Lower lobe of right lung (tissue), 2 donors: ENCODE measurements around the gene FAM240A. TPM values are rescaled to one million over a fixed set of nuclear protein-coding genes. Genes with fewer than 3 reads are reported as not detected.
"Not testable (repeated sequence)": the region's sequence is repeated elsewhere in the genome, so short reads cannot be mapped to it uniquely, and the experiment has no call there.

ENCODE experiments used
- ATAC-seq, 2 donors: fragments of 200-7000 bp; cut with Tn5 transposase; one replicate each; pipeline ENCODE4 v1.9.1; 2020 to 2022; ENCODE audit warnings: mild to moderate bottlenecking in 2 of 2, moderate library complexity in 2 of 2
- DNase-seq: peaks from one replicate; pipeline ENCODE4 v3.0.0-alpha.2; 2020
- H3K27ac ChIP-seq: fragments of 200-600 bp; one replicate; pipeline ENCODE4 v1.8.0; 2022
- H3K27me3 ChIP-seq: fragments of 200-600 bp; one replicate; pipeline ENCODE4 v1.8.0; 2022; ENCODE audit warnings: low read depth
- H3K36me3 ChIP-seq: fragments of 200-600 bp; one replicate; pipeline ENCODE4 v1.8.0; 2022; ENCODE audit warnings: mild to moderate bottlenecking
- H3K4me1 ChIP-seq: fragments of 200-600 bp; one replicate; pipeline ENCODE4 v1.8.0; 2022
- H3K4me3 ChIP-seq: fragments of 200-600 bp; one replicate; pipeline ENCODE4 v1.8.0; 2022; ENCODE audit warnings: mild to moderate bottlenecking
- H3K9me3 ChIP-seq: fragments of 200-600 bp; one replicate; pipeline ENCODE4 v1.8.0; 2022
- intact Hi-C: fragments of 100-400 bp; cut with DNase I; formaldehyde crosslinking; loops from one replicate; pipeline ENCODE4 v1.11.0; 2022
- total RNA-seq: library from RNA; stranded (reverse); fragmentation: NEBNext Ultra II Directional; extraction: Animal tissue kit (Norgen Biotek cat#: 25700); gene quantifications from one replicate; pipeline ENCODE4 v1.2.1, GENCODE V29; 2021
- TF ChIP-seq, protein P1 (sequence below): fragments of 200-600 bp; IDR thresholded peaks from one replicate; pipeline ENCODE4 v1.8.0; 2022; ENCODE audit warnings: antibody characterized with exemption, mild to moderate bottlenecking
- donor health status: DM: no; HTN: yes; CAD: no; lungs with severe emphysema.

Gene FAM240A
- total RNA-seq, 1 donor from 2014 or later: not detected

DNA sequence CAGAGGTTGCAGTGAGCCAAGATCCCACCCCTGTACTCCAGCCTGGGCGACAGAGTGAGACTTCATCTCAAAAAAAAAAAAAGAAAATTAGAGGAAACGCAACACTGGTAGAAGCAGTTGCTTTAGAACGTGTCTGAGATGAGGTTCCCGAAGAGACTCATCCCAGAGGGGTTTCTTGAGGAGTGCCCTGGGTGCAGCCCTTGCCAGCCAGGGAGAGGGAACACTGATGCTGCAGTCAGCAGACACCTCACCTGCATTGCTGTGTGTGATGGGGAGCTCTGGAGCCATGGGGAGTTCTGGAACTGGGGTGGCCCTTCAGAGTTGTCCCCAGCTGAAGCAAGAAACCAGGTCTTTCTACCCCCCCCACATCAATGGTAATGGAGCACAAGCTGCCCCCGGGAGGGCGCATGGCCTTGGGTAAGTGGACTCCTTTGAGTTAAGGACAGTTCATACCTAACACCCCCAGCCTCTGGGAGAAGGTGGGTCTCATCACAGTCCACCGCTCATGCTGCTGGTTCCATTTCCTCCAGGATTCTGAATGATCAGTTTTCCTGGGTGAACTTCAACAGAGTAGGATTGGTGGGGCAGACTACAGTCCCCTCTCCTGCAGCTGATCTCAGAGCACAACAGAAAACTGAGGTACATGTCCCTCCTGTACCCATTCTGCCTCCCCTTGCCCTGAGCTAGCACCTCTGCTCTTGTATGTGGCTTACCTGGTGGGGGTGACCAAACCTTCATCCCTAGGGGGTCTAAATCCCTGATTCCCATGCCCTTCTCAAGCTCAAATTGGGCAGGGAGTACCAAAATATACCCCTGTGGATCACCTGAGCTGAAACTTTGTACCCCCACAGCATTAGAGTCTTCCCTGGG, 27.5 kb upstream of the FAM240A start:
- Histone ChIP-seq H3K9me3 (no peaks in the 10 kb centered on the region), H3K36me3 (no peaks in the 10 kb centered on the region), H3K4me1 (no peaks in the 10 kb centered on the region), H3K4me3 (no peak overlapping the region), H3K27ac (no peak overlapping the region), H3K27me3 (no peaks in the 10 kb centered on the region)
- ATAC-seq (no peak), DNase-seq (no peak)
- TF ChIP-seq, protein P1, sequence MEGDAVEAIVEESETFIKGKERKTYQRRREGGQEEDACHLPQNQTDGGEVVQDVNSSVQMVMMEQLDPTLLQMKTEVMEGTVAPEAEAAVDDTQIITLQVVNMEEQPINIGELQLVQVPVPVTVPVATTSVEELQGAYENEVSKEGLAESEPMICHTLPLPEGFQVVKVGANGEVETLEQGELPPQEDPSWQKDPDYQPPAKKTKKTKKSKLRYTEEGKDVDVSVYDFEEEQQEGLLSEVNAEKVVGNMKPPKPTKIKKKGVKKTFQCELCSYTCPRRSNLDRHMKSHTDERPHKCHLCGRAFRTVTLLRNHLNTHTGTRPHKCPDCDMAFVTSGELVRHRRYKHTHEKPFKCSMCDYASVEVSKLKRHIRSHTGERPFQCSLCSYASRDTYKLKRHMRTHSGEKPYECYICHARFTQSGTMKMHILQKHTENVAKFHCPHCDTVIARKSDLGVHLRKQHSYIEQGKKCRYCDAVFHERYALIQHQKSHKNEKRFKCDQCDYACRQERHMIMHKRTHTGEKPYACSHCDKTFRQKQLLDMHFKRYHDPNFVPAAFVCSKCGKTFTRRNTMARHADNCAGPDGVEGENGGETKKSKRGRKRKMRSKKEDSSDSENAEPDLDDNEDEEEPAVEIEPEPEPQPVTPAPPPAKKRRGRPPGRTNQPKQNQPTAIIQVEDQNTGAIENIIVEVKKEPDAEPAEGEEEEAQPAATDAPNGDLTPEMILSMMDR: no peak
- intact Hi-C loops: no loop called here

DNA sequence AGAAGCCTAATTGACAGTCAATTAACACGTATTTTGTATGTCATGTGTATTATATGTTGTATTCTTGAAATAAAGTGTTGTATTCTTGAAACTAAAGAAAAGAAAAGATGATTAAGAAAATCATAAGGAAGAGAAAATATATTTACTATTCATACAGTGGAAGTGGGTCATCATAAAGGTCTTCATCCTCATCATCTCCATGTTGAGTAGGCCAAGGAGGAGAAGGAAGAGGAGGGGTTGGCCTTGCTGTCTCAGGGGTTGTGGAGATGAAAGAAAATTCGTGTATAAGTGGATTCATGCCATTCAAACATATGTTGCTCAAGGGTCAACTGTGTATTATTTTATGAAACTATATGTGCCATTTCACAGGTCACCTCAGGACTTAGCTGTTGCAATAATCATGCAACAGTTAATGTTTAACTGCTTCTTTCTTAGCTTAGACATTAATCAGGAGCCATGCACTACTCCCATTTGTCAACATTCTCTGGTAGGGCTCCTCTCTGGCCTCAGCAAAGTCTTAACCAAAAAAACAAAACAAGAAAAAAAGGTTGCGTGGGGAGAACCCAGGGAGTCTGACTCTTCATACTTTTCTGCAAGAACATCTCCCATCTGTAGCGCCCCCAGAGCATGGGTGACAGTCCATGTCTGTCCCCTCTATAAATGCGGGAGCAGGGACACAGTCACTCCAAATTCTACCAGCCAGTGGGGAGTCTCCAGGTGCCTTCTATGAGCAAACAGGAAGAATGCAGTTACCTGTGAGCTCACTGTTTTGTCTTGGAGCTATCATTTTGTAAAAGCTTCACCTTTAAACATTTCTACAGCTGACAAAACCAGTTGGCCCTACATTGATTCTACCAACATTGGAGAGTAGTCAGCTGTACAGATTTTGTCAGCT, 26.3 kb upstream of the FAM240A start:
- no peaks in the 10 kb centered on the region for H3K36me3 ChIP-seq
- TF ChIP-seq, protein P1: no peak
- H3K4me3 ChIP-seq: no peak overlapping the region
- intact Hi-C loops: no loop called here
- H3K27me3 ChIP-seq: no peaks in the 10 kb centered on the region
- H3K4me1 ChIP-seq: no peaks in the 10 kb centered on the region
- DNase-seq: no peak
- no peak for ATAC-seq
- no peak overlapping the region for H3K27ac ChIP-seq
- no peaks in the 10 kb centered on the region for H3K9me3 ChIP-seq

DNA sequence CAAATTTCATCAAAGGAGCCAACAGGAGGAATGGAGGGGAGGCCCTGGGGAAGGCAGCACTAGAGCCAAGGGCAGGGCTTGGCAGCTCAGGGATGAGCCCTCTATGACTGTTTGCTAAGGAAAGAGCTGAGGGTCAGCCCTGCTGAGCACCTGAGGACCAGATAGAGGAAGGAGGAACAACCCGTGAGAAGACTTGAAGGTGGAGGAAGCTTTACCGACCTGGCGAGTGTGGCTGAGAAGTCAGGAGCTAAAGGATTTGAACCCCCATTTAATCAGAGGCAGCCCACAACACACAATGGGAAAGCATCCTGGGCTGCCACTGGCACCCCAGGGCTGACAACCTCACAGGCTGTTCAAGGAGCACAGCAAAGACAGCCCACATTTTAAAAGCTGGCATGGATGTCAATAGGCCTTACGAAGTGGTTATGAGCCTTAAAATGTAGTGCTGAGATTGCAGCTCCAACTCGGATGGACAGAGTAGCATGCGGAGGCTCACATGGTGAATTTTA, 25.5 kb upstream of the FAM240A start:
- ATAC-seq (no peak), DNase-seq (no peak)
- intact Hi-C loops: no loop called here

DNA sequence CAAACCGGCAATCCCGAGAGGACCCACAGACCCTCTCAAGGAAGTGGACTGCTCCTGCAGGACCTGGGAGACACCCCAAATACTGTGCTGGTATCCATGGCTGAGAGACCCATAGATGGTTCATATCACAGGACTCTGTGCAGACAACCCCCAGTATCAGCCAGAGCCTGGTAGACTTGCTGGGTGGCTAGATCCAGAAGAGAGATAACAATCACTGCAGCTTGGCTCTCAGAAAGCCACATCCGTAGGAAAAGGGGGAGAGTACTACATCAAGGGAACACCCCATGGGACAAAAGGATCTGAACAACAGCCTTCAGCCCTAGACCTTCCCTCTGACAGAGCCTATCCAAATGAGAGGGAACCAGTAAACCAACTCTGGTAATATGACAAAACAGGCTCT, 25.1 kb upstream of the FAM240A start:
- intact Hi-C loops, H3K4me3 ChIP-seq, H3K4me1 ChIP-seq, H3K36me3 ChIP-seq, H3K27me3 ChIP-seq, DNase-seq, H3K9me3 ChIP-seq, ATAC-seq, H3K27ac ChIP-seq: not testable (repeated sequence)

More for the DNA sequence above, 25.5 kb upstream of the FAM240A start:
- Histone ChIP-seq H3K36me3 (no peaks in the 10 kb centered on the region), H3K4me1 (no peaks in the 10 kb centered on the region), H3K4me3 (no peak overlapping the region), H3K27me3 (no peaks in the 10 kb centered on the region), H3K9me3 (no peaks in the 10 kb centered on the region), H3K27ac (no peak overlapping the region)
- TF ChIP-seq, protein P1: no peak

DNA sequence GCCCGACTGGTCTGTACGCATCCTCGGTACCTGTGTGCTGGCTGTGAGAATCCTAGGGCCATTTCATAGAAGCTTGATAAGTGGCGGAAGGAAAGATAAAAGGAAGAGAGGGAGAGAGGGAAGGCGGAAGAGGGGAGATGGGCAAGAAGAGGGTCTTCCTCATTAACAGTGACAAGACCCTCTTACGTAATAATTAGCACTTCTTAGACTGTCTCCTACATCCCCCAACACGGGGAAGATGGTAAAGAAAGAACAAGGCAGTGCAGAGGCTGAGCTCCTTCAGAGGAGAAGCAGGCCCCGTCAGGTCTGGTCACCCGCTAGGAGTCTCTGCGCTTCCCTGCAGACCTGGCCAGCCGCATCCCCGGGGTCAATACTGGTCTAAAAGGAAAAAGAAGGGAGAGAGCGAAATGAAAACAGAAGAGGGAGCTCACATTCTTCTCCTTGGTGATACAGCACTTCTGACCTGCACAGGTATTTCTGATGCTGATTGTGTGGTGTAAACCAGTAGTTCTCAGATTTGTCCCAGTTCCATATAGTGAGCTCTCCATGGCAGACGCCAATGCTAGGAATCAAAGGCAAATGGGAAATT, 19.0 kb upstream of the FAM240A start:
- TF ChIP-seq, protein P1: no peak
- intact Hi-C loops: no loop called here
- H3K4me1 ChIP-seq: no peaks in the 10 kb centered on the region
- H3K4me3 ChIP-seq: no peak overlapping the region
- ATAC-seq (no peak), DNase-seq (no peak)
- no peak overlapping the region for H3K27ac ChIP-seq
- H3K9me3 ChIP-seq: no peaks in the 10 kb centered on the region
- no peaks in the 10 kb centered on the region for H3K27me3 ChIP-seq
- H3K36me3 ChIP-seq: no peaks in the 10 kb centered on the region
